Body of pancreas (tissue), 4 donors: Measurements from ENCODE around the gene RASAL1.

Experiments used
- CTCF ChIP-seq, 7 experiments: fragments of 450-650 bp in 4 of 7; fragments of 200-600 bp in 3 of 7; sonication (generic) in 3 of 7; IDR thresholded peaks; one replicate each; pipeline ENCODE4 v1.5.1; 2016 to 2019; ENCODE audit warnings: antibody characterized with exemption in 7 of 7
- POLR2A ChIP-seq, 3 donors: fragments of 450-650 bp; IDR thresholded peaks; one replicate each; pipeline ENCODE4 v1.6.1; 2016; ENCODE audit warnings: antibody characterized with exemption in 3 of 3, mild to moderate bottlenecking in 2 of 3

- TF ChIP-seq CTCF (IDR thresholded peaks at IDR 0.05) (peak; percentile 34 to 59 (median 50)), POLR2A (IDR thresholded peaks at IDR 0.05) (peak in 1 of 3 donors; percentile 14)
Measured at GRCh38 chr12:113135178-113136127, at the start of gene RASAL1.
